AG04449 (cell line): ENCODE measurements around the gene TWIST2.
A peak's percentile ranks its signal among the peaks of the same experiment; 100 is the strongest.

Experiments used
- CTCF ChIA-PET: fragments of 350-600 bp; formaldehyde crosslinking; extraction: SDS; loops from one replicate; lab custom pipeline; 2021; ENCODE audit warnings: antibody characterized with exemption; lab: Yijun Ruan, JAX
- POLR2A ChIA-PET: fragments of 400-600, 350-600 bp; formaldehyde crosslinking; extraction: SDS; loops from one replicate; lab custom pipeline; 2020; ENCODE audit warnings: antibody characterized with exemption, inconsistent platforms; lab: Yijun Ruan, JAX
- DNase-seq: peaks from one replicate; pipeline ENCODE4 v3.0.0-alpha.2; 2010; ENCODE audit warnings: low read depth, low spot score
- H3K4me3 ChIP-seq: 2 replicates; pipeline ENCODE4 v1.5.1; 2011; ENCODE audit warnings: low read depth, mild to moderate bottlenecking, control low read depth, low read length
- TF ChIP-seq, protein P1 (sequence below): IDR thresholded peaks from one replicate; pipeline ENCODE4 v1.5.1; 2011; ENCODE audit warnings: mild to moderate bottlenecking, moderate library complexity, low read length, control low read depth, inconsistent platforms; ENCODE audit not compliant: insufficient read depth; ENCODE audit errors: missing control alignments

Gene TWIST2

GRCh38 chr2:238859636-238860347 is 11.9 kb downstream of the TWIST2 start:
- POLR2A ChIA-PET: interaction anchor here (0.8 kb wide), 1 partner anchor 12 kb away, joined by 3 read pairs; the partner anchor contains the start of gene TWIST2
- H3K4me3 ChIP-seq: no peak overlapping the region
- DNase-seq: no peak
- CTCF ChIA-PET: interaction anchor here (1.2 to 3.3 kb wide), 2 partner anchors 11 to 12 kb away, joined by 4 to 25 read pairs; partner anchors contain the start of gene TWIST2
- TF ChIP-seq, protein P1, sequence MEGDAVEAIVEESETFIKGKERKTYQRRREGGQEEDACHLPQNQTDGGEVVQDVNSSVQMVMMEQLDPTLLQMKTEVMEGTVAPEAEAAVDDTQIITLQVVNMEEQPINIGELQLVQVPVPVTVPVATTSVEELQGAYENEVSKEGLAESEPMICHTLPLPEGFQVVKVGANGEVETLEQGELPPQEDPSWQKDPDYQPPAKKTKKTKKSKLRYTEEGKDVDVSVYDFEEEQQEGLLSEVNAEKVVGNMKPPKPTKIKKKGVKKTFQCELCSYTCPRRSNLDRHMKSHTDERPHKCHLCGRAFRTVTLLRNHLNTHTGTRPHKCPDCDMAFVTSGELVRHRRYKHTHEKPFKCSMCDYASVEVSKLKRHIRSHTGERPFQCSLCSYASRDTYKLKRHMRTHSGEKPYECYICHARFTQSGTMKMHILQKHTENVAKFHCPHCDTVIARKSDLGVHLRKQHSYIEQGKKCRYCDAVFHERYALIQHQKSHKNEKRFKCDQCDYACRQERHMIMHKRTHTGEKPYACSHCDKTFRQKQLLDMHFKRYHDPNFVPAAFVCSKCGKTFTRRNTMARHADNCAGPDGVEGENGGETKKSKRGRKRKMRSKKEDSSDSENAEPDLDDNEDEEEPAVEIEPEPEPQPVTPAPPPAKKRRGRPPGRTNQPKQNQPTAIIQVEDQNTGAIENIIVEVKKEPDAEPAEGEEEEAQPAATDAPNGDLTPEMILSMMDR: no peak

DNA sequence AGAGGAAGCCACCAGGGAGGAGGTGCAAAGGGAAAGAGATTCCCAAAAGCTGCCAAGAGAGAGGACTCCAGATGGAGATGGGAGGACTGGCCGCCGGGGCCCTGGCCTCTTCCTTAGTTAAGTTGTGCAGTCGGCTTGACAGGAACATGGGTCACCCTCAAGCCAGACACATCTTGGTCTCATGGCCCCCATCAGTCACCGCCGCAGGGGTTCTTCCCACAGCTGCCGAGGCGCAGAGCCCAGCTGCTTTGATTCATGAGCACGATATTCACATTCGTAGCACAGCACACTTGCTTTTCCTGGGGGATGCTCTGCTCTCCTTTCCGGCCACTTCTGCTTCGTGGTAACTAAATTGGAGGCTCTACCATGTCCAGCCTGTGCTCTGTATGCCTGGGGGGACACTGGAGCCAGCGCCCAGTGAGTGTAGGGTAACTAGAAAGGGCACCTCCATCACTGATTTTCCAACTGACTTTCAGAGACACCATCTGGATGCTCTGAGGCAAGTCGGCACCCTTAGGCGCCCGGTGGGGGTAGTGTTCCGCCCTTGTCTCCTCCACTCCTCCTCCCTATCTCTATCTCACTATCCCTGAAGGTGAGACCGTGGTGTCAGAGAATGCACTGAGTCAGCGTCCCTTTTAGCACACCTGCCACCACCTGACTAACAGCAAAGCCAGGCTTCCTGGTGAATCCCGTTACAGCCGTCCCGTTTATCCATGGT is 13.3 kb downstream of the TWIST2 start:
- peak overlapping the region; percentile 43 for H3K4me3 ChIP-seq
- ChIA-PET POLR2A (interaction anchor here (1.0 kb wide), 1 partner anchor 88 kb away, joined by 3 read pairs; no protein-coding TSS in a partner anchor), CTCF (interaction anchor here (1.2 kb wide), 1 partner anchor 13 kb away, joined by 4 read pairs; no protein-coding TSS in a partner anchor)
- no peak for DNase-seq
- TF ChIP-seq, protein P1: no peak

DNA sequence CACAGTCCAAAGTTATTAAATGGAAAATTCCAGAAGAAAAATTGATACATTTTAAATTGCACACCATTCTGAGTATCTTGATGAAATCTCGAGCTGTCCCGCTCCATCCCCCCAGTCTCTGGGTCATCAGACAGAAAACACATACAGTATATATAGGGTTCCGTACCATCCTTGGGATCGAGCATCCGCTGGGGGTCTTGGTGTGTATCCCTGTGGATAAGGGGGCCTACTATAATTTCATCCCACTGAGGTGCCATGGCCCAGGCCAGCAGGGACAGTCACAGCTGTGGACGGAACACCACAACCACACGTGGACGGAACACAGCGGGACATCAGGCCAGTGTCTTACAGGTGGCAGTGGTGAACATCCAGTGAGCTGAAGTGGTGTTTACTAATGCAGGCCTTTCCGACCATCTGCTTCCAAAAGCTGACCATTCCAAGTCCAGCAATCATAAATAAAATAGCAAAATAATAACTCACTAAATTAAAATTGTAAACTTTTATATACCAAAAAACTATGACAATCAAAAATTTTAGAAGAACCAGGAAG is 14.0 kb downstream of the TWIST2 start:
- POLR2A ChIA-PET: interaction anchor here (0.6 kb wide), 1 partner anchor 10 kb away, joined by 3 read pairs; no protein-coding TSS in a partner anchor
- CTCF ChIA-PET: interaction anchor here (0.7 to 3.9 kb wide), 4 partner anchors 8 to 504 kb away, joined by 4 to 25 read pairs (median 4); no protein-coding TSS in a partner anchor
- peak overlapping the region; percentile 43 for H3K4me3 ChIP-seq
- TF ChIP-seq, protein P1: no peak
- no peak for DNase-seq

GRCh38 chr2:238862701-238863100 is 14.8 kb downstream of the TWIST2 start:
- no peak for DNase-seq
- ChIA-PET POLR2A (interaction anchor here (0.6 to 2.5 kb wide), 3 partner anchors 9 to 15 kb away, joined by 3 to 22 read pairs (median 6); partner anchors contain the start of gene TWIST2), CTCF (interaction anchor here (0.7 to 3.9 kb wide), 13 partner anchors 9 to 505 kb away, joined by 3 to 25 read pairs (median 4); no protein-coding TSS in a partner anchor)
- no peak overlapping the region for H3K4me3 ChIP-seq
- TF ChIP-seq, protein P1: no peak

DNA sequence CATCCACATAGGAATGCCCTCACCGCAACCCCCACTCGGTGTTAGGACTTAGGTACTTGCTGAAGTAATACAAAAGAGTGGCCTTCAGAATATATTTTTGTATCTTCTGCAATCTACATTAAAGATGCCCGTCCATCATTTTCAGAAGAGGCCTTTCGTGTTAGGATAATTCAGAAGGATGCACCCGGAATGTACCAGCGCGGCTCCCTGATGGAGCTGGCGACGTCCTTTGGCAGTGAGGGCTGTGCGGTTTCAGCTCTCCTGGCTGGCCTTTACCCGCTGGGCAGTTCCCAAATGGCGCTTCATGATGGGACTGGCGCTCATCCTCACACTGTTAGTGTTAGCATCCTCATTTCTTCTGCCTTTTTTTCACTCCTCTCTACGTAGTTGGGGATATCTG is 15.3 kb downstream of the TWIST2 start:
- ChIA-PET POLR2A (interaction anchor here (0.8 to 2.5 kb wide), 4 partner anchors 9 to 15 kb away, joined by 3 to 22 read pairs (median 5); partner anchors contain the start of gene TWIST2), CTCF (interaction anchor here (0.8 to 3.9 kb wide), 12 partner anchors 9 to 493 kb away, joined by 3 to 25 read pairs (median 4); no protein-coding TSS in a partner anchor)
- TF ChIP-seq, protein P1: no peak
- DNase-seq: no peak
- no peak overlapping the region; the same call in 1 of the 2 replicates for H3K4me3 ChIP-seq
